NCI-H345 treated with DMSO at 0.1 percent for 48 hours (cell line): ENCODE measurements around the gene CD63.

ENCODE experiments used
- DNase-seq: peaks from one replicate; lab custom pipeline; 2025; ENCODE audit not compliant: unreplicated experiment; lab: John Stamatoyannopoulos, UW

CD63 gene

DNA sequence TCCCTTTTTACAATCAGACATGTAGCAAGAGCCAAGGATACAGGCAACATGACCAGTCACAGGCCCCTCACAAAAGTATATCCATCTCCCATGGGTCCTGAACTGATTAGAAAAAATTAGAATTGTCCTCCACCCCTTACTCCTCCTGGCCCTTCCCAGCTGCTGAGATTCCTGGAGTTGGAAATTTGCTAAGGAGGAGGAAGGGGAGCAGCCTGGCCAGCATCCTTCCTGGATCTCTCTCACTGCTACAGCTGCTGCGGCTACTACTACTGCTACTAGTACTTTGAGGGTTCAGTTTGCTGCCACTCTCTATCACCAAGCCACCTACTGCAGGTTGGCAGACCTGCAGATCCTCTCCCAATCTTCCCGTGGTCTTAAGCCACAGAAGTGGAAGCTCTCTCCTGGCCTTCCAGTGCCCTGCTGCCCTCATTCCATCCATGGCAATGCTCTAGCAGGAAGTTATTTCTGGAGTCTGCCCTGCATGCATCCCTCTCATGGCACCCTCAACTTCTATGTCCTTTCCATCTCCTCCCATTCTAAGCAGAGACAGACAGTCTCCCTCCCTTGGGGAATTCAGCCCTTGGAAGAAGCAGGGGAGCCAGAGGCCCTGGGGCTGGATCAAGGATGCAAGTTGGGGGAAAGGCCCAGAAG, 22.1 kb downstream of the CD63 start:
- DNase-seq, result no peak

DNA sequence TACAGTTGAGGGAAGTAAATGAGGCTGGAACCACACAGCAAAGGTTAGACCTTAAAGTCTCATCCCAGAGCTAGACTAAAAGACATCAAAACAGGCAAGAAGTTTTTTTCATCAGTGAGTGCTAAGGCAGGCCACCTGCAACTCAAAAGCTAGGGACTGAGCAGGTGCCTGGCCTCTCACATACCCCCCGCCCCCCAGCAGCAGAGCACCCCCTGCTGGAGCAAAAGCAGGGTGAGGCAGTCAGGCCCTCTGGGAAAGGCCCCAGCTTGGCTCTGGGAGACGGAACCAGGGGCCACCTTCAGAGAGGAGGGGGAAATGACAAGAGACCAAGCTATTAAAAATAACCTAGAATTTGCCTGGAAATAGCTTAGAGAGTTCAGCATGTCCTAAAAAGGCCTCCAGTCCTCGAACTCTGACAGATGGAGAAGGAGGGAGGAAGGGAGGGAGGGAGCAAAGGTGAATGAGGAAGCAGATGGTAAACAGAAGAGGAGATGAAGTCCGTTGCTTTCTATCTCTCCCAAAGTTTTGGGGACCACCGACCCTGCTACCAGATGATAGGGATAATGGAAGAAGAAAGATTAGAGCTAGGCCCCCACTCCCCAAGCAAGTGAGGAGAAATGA, 22.9 kb downstream of the CD63 start:
- no peak for DNase-seq

DNA sequence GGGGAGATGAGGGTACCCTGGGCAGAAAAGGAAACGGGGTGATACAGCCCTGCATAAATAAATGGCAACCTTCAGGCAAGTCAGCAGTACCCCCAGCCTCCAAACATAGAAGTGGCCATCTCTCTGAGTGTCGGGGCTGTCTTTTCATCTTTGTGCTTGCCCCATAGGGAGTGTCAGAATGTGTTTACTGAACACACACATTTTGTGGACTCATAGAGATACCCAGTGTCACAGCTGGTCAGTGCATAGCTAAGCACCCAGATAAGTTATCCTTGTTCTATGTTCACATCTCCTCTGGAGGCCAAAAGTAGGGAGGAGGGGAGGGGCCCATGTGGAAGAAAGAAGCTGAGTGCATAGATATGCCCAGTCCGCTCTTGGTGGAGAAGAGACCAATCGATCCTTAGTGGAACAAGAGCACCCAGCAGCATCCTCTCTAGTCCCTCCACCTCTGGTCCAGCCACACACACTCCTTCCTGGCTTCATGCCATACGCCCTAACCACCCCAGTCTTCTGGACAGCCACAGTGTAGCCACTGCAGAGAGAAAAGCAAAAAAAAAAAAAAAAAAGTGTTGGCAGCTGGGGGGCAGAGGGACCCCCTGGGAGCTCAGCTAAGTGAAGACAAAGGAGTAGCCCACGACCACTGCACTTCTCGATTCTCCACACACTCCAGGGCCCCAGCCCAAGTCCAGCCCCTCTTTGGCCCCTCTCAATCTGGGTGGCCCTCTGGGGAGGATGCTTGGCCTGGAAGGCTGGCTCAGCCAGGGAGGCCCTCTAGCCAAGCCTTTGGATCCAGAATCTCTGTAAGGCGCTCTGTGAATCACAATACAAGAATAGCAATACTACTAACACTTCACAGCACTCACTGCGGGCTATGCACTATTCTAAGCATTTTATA, 23.7 kb downstream of the CD63 start:
- DNase-seq, result no peak

DNA sequence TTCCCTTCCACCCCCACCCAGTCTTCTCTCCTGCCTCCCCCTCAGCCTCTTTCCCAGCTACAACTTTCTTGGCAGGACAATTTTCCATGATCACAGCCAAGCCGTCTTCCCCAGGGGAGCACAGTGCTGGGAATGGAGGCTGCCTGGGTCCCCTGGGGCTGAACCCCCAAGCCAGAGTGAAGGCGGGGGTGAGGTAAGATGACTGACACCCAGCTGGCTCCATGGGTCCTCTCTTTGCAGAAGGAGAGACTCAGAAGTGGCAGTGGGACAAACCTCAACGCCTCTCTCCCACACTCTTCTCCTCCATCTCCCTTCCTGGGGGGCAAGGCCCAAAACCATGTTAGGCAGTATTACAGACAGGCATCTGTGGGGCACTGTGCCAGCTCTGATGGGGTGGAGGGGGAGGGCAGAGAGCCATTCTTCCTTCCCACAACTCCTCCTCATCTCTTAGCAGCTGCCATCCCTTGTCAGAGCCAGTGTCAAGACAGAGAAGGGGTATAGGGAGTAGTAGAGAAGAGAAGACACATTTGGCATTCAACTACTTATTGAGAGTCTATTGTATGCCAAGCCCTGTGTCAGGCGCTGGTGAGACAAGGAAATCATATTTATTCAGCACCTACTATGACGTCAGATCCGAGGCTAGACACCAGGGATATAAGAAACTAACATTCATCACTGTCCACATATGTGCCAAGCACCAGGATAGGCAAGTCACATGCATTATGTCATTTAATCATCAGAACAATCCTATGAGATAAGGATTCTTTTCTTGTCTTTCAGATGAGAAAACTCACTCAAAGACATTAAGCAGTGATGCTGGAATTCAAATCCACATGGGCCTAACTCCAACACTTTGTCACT, 24.7 kb downstream of the CD63 start:
- DNase-seq, result no peak

DNA sequence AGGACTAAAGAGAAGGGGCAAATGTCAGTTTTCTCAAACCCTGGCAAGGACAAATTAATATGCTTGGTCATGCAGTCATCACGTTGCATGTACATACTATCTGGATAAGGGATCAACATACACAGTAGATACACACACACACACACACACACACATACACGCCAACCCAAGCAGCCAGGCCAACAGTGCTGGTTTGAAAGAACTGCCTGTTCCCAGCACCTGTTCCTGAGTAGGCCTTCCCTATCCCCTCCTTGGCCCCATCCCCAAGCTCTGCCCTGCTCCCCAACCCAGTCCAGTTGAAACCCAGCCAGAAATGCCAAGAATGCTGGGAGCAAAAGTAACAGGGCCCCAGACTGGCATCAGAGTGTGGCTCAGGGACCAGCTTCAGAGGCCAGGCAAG, 25.5 kb downstream of the CD63 start:
- no peak for DNase-seq

DNA sequence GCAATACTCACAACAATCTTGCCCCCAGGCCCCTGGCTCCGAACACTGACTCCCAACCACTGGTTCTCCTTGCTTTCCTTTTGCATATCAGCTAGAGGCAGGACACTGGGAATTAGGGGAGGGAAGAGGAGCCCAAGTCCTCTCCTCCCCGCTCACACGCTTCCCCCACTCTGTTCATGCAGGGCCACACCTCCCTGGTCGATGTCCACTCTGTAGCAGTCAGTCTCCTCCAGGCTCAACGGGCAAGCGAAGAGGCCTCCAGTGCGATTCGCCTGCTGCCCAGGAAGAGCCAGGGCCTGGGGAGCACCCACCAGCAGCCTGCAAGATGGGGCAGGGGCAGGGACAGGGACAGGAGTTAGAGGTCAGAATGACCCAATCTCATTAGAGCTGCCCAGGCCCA, 25.9 kb downstream of the CD63 start:
- DNase-seq, result no peak

DNA sequence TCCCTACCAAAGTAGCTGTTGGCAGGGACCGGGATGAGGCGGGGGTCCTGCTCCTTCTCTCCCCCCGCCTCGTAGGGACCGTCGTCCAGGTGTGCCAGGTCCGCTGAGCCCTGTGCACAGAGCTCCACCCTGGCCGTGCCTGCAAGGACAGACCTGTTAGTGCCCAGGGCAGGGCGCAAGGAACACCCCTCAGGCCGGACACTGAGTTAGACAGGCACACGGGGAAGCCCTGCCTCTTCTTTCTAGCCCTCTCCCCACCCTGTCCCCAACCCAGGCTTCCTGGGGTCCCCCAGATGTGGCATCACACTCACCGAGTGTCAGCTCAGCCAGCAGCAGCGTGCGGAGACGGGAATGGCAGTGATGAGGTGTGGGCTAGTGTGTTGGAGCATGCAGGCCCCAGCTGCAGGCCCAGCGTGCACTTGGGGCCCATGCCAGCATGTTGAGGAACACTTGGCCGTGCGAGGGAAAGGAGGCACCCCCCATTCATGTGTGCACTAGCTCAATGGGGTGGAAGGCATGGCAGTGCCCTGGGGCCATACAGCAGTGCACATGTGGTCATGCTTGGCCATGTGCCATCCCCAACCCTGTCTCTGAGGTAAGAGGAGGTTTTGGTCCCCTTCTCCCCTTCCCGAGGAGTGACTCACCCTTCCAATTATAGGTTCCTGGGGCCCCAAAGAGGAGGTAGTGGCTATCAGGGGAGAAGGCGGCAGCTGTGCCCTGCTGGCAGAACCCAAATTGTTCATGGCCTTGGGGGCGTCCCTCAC, 28.4 kb downstream of the CD63 start:
- DNase-seq, result no peak

DNA sequence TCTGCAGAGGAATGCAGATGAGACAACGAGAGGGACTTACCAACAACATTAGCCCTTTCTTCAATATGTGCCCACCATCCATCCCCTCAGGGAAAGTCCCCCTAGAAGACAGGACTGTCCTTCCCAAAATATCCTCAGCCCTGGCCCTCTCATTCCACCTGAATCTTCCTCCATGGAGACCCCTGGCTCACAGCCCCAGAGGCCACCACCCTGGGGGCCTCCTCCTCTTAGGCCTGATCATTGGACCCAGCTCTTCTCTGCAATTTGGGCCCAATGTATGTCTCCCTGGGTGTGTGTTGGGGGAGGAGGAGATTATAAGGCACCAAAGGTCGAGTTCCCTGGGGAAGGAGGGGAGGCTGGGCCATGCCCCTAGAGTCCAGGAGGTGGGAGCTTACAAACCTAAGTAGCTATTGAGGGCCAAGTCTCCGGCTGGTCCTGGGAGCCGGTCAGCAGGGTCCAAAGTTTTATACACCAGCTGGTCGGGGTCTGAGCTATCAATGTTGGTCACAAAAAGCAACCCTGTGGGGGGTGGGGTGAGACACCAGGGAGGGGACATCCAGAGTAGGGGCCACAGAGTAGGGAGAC, 29.2 kb downstream of the CD63 start:
- DNase-seq, result no peak

DNA sequence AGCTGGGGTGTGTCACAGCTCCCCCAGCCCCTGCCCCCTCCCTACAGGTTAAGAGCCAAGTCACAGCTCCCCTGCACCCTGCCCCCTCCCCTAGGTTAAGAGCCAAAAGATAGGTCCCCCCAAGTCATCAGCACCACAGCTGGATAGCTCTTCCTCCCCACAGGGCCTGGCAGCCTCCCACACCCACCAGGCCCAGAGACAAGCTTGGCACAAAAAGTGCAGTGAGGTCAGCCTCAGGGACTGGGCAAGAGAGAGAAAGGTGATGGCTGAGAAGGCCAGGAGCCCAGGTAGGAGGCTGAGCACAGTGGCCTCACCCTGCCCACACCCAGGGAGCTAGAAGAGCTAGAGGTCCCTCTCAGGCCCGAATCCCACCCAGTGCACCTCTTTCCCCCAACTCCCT, 29.8 kb downstream of the CD63 start:
- no peak for DNase-seq

DNA sequence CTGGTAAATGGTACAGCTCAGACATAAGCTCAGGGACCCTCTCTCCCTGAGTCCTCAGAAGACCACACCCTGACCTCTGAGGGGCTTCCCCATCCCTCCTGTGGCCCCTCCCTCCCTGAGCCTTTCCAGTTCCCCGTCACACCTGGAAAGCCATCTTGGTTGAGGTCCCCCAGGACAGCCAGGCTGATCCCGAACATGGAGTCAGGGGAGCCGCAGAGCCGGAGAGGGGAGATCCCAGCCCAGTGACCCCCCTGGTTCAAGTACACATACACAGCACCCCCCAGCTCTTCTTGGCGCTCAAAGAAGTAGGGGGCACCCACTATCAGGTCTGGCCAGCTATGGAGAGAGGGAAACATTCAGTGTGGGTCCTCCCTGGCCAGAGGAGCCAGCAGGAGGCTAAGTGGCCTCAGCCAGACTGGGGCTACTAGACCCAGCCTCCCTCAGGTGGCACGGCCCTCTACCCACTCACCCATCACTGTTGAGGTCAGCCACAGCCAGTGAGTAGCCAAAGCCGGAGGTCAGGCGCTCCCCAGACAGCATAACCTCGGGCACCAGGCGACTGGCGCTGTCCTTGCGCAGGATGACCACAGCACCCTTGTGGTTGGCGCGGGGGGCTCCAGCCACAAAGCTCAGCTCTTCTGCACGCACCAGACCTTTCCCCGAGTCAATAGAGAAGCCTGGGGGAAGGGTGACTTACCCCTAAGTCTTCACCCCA, 30.4 kb downstream of the CD63 start:
- DNase-seq, result no peak

DNA sequence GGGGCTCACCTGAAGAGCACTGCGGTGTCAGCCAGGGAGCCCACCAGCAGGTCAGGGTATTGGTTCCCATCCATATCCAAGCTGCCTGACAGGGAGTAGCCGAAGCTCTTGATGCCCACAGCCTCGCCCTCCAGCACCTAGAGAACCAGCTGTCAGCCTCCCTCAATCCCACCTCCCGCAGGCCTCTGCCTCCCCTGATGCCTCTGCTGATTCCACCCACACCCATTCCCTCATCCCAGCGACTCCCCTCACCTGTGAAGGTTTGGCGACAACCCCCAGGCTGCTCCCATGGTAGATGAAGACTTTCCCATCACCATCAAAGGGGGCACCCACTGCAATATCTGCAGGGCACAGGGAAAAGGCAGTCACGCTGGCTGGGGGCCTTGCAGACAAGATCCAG, 31.1 kb downstream of the CD63 start:
- DNase-seq, result no peak

DNA sequence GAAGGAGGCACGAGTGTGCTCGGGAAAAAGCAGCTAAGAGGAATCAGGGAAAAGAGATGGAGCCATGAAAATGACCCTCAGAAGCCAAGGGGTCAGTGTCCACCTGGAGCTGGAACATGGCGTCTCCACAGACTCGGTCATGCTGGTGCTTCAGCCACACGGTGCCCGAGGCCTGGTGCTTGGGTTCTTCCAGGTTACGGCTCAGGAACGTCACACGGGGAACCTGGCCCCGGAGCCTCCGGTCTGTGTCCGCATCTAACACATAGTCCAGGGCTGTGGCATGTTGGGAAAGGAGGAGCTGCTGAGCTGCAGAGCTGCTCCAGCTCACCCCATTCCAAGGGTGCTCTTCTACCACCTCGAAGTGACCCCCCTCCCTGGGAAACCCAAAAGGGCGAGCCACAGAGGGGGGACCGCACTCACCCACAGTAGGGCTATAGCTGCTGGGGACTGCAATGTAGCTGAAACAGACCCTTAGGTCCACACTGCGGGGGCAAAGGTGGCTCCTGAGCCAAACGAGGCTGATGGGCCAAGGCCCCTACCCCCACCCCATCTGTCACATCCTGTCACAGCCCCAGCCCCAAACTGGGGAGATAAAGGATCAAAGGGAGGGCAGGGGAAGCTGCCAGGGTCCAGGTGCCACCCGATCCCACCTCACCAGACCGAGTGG, 31.9 kb downstream of the CD63 start:
- no peak for DNase-seq

DNA sequence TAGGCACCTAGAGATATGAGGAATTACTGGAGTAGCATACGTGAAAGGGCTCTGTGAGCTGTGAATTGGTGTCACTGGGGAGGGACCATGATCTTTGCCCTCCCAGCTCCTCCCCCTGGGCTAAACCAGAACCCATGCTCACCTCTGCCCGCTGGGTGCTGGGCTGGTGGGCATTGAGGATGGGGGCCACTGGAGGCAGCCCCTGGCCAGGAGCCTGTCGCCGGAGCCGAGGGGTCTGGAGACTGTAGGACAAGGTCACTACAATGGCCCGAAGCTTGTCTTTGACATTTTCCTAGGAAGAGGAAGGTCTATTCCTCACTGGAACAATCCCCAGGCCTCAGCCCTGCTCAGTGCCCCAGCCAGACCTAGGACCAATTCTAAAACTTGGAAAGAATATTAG, 32.7 kb downstream of the CD63 start:
- no peak for DNase-seq

DNA sequence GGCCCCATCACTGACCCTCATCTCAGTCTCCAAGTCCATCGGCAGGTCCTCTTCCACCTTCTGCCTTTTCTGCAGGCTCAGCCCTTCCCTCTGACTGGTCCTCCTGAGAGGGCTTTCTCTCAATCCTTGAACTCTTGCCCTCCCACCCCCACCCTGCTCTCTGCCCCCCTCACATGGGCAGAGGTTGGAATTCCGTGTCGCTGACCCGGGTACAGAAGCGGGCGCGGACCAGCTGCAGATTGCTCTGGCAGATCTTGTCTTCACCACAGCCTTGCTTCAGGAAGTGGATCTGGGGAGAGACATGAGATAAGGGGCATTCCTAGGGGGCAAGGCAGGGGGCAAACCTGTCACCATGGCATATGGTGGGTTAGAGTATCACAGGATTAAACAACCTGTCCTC, 33.5 kb downstream of the CD63 start:
- no peak for DNase-seq

DNA sequence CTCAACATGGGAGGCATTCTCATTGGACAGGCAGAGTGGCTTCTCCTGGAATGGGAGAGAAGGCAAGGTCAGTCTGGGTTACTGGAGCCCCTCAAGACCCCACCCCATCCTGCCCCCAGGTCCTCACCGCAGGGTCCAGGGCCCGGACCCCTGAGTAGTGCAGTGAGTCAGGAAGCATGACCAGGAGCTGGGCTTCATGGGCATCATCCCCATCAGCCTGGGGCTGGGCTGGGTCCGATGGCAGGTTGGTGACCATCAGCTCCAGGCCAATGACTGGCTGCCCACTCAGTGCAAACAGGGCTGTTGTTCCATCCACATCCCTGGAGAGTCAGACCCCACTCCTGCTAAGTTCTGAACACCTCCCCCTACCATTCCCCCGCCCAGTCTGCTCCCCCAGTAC, 34.2 kb downstream of the CD63 start:
- DNase-seq, result no peak

DNA sequence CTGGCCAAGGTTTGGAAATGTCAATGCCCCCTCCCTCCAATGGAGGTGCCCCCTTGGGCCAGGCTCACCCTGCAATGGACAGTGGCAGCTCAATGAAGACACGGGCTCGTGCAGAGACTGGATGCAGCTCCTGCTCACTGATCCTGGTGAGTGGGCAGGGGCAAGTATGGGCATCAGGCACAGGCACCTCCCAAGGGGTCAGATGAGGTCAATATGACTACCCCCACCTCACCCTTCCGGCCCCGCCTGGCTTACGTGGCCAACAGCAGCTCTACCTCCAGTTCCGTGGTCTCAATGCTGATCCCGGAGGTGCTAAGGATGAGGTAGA, 34.7 kb downstream of the CD63 start:
- DNase-seq, result no peak

DNA sequence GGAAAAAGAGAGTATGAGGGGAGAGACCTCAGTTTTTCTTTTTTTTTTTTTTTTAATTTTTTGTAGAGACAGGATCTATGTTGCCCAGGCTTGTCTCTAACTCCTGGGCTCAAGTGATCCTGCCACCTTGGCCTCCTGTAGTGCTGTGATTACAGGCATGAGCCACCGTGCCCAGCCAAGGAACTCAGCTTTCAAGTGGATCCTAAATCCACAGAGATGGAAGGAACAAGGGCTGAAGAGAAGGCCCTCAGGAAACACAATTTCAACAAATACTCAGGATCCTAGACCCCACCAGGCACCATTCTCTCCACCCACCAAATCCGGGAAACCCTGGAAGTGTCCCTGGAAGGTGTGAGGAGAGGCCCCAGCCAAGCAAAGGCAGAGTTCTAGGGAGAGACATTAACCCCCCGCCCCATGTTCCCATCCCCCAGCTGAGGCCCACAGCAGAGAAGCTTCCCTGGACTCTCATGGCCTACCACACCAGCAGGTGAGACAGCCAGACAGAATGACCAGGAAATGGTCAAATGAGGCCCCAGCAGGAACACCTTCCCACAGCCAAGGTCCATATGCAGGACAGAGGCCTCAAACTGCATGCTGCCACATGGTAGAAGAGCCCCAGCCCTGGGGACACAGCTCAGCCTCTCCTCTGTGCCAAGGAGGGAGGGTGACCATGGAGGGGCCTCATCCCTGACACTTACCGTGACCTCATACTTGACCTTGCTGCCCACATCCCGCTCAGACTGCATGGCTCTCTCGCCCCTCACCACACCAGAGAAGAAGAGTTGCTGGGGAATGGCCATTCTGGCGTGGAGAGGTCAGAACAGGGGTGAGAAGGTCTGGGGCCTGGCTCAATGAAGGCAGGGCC, 35.3 kb downstream of the CD63 start:
- DNase-seq, result no peak

DNA sequence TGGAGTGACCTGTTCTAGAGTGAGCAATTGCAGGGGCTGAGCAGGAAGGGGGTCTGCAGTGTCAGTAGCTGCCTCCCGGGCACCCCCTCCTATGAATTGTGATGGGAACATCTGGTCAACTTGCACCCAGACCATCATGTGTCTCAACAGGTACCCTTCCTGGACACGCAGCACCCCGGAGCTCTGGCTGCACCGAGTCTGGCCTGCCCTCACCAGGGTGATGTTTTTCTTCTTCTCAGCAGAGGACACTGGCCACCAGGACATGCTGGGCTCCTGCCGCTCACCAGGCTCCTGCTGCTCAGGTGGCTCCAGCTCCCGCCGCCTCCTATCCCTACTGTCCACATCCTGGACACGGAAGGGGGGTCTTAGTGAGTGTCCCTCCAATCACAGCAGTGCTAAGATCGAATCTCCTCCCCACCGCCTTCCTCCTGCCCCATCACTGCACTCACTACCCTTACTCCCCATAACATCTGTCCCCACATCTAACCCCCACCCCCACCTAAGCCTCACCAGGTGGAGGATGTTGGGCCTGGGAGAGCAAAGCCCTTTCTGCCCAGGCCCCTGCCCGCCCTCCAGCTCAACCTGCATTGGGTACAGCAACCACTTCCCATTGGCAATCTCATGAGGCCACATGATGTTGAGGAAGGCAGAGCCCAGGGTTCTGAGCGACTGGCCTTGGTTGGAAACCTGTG, 36.0 kb downstream of the CD63 start:
- DNase-seq, result no peak
